GM19025 (cell line): ENCODE results near the gene DDN.

Experiments
- ATAC-seq: cut with Tn5 transposase; IDR thresholded peaks from one replicate; pipeline ENCODE4 v1.9.1; 2021; ENCODE audit warnings: mild to moderate bottlenecking, low read depth, moderate library complexity; ENCODE audit not compliant: unreplicated experiment

The DDN gene

DNA sequence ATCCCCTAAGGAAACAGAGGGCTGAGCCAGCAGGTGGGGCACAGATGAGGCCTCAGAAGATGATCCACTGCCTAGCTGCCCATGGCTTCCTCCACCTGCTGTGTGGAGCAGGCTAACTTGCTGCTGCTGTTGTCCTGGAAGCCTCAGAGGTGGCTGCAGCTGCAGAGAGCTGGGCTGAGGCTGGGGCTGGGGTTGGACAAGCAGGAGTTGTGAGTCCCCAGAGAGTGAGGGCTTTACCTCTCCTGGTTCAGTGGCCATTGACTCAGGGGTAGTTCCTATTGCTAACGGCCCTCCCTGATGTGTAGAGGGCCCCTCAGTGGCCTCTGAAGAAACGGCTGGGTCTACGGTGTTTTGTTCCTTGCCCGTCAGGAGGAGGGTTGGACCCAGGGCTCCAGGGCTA, 33.1 kb upstream of the DDN start:
- no peak for ATAC-seq

GRCh38 chr12:49031573-49032161, 32.5 kb upstream of the DDN start:
- no peak for ATAC-seq

DNA sequence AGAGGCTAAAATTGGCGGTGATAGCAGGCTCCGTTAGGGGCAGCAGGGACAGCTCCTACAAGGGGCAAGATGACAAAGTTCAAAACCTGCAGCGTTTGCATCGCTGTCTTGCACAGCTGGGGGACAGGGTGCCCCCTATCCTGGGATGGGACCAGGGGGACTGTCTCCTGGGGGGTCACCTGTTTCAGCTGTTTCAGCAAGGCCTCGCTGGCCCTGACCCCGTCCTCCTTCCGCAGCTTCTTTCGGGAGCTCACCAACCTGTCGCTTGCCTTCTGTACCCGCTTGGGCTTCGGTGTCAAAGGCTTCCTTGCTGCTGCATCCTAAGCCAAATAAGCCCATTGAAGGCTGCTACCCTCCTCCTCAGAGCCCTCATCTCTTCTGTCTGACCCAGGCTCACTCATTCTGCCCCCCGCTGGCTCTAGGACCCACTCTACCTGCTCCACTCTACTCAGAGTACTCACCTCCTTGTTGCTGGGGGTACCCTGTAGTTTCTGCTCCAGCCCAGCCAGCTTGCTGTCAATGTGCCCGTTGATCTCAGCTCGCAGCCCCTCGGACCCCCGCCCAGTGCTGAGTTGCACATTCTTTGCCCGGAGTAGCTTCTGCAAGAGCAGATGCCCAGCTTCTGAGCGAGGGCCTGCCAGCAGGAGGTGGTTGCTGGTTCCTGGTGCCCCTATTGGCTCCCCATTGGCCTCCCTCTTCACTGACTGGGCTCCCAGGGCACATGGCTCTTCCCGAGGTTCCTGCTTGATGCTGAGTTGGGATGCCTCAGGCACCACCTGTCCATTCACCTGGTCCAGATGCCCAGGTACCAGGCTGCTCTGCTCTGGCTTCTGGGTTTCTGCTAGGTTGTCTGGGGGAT, 31.8 kb upstream of the DDN start:
- no peak for ATAC-seq

DNA sequence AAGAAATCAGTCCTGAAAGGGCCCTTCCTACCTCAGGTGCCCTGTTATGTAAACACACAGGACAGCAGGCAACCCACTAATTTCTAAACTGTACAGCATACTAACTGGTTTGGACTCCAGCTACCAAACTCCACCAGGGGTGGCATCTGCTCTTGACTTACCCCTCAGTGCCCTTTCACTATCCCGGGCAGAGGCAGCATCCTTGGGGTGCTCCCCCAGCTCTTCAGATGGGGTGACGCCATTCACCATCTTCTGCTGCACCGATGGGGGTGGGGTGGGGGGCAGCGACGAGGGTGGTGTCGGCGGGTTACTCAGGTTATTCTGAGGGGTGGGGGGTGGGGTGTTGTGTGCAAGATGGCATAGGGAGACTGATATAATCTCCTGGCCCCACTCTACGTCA, 30.9 kb upstream of the DDN start:
- no peak for ATAC-seq

GRCh38 chr12:49028666-49029275, 29.6 kb upstream of the DDN start:
- no peak for ATAC-seq

GRCh38 chr12:49027846-49028555, 28.8 kb upstream of the DDN start:
- ATAC-seq: no peak

- no peak for ATAC-seq
Measured at GRCh38 chr12:49026678-49027480, 27.7 kb upstream of the DDN start.

DNA sequence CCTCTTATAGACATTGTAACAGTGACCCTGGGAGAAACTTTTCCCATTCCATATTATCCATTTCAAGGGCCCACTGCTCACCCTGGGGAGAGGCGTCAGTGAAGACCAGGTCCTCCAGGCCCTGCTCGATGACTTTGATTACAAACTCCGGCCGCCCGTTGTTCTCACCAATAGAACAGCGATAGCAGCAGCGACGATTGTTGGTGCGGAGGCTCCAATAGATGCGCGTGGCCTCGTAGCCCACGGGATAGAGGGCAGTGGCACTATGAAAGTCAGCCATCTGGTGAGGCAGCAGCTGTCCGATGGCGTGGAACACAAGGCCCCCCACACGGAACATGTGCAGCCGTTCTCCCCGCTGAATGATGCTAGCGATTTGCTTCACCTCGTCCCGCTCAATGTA, 26.9 kb upstream of the DDN start:
- ATAC-seq: no peak

GRCh38 chr12:49025463-49025862, 26.3 kb upstream of the DDN start:
- ATAC-seq: no peak

GRCh38 chr12:49024543-49024942, 25.4 kb upstream of the DDN start:
- no peak for ATAC-seq

DNA sequence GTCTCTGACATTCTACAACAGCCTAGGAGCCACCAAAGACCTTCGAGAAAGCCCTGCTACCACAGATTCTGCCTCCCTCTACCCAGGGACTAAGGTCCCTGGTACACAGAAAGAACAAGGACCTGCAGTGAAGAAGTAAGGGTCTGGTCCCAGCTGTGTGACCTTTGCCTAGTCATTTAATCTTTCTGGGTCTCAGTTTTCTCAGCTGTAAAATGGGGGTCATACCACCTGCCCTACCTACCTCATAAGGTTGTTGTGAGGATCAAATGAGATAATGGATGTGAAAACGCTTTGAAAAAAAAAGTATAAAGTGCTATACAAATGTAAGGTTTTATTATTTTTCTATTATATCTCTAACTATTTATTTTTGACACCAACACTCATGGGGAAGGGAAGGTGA, 24.6 kb upstream of the DDN start:
- ATAC-seq: no peak

- ATAC-seq: no peak
Measured at GRCh38 chr12:49022558-49023178, 23.5 kb upstream of the DDN start.

- ATAC-seq: no peak
Measured at GRCh38 chr12:49021292-49021915, 22.2 kb upstream of the DDN start.

DNA sequence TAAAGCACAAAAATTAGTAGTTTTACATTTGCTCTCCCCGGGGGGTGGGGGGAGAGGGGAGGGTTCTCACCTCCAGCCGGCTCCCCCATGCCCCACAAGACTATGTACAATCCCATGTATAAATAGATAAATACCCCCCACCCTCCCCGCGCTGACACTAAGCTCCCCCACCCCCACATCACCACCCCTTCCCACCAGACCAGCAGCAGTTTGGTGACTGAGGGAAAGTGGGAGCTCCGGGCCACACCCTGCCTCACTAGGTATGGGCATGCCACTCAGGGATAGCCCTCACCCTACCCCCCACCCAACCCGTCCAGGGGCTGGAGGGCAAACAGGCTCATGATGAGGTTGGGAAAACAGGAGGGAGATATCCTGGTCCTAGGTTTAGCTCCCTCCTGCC, 21.3 kb upstream of the DDN start:
- no peak for ATAC-seq

- no peak for ATAC-seq
Measured at GRCh38 chr12:49019443-49020324, 20.5 kb upstream of the DDN start.

DNA sequence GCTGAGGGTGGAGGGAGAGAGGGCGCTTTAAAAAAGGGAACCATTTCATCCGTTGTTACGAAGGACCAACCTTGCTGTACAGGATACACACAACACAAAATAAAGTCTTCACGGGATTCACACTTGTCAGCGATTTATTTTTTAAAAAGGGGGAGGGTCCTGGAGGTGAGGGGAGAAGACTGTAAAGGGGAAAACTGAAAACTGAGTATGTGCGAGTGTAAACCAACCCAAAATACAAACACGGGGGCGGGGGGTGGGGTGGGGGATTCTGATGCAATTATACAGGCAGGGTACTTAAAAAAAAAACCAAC, 19.9 kb upstream of the DDN start:
- ATAC-seq: no peak

- ATAC-seq: peak; percentile 94
Measured at GRCh38 chr12:49018261-49019119, 19.3 kb upstream of the DDN start, which contains the start of gene PRKAG1. TSS of gene PRKAG1 (minus strand) at chr12:49018776. CDS start at chr12:49018740, 36 bp downstream.

DNA sequence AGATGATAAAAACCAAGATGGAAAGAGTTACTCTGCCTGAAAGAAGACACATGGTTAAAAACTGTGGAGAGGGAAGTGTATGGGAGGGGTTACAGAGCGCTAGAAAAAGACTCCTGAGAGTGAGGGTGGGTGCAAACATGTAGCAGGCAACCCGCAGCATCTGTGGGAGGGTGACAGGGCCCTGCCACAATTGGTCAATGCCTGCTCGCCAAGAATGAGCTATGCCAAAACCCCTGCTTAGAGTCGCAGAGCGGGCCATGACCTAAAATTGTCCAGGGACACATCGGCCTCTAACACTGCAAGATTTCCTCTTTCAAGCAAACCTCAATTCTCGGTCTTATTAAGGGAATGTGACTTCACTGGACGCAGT, 18.7 kb upstream of the DDN start:
- no peak for ATAC-seq
